ENCODE results near the gene UCHL1.
"Not testable (repeated sequence)": the region's sequence is repeated elsewhere in the genome, so short reads cannot be mapped to it uniquely, and the experiment has no call there.

Gene UCHL1

DNA sequence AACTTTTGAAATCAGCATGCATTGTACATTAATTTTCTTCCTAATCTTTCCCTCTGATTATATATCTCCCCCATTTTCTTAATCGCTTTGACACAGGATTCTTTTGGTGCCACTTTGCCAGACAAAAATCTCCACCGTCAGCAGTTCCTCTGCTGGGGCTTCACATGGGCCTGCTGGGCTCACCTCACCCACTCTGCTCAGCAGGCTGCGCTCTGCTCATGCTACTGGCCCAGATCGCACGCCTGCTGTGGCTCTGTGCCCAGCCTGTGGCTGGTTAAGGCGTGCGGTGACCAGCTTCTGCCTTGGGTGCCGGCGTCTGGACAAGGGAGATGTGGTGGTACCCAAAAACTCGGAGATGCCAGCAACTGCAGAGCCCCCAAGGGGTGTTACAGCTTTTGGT, 31.1 kb downstream of the UCHL1 start:
- no peak for DNase-seq

DNA sequence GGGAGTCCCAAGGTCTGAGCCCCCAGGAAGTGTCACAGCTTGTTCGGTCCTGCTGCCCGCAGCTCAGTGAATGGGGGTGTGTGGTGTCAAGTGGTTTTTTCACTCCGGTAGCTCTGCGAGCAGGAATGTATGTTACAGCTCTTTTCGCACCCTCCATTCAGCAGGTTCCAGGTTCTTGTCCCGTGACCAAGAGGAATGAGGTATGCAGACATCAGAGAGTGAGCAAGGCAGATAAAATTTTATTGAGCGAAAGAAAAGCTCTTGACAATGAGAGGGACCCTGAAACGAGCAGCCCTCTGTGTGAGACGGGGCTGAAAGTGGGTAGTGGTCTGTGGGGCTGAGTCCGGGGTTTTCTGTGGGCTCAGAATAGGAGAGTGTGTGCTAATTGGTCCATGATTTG, 31.5 kb downstream of the UCHL1 start:
- no peak for DNase-seq

DNA sequence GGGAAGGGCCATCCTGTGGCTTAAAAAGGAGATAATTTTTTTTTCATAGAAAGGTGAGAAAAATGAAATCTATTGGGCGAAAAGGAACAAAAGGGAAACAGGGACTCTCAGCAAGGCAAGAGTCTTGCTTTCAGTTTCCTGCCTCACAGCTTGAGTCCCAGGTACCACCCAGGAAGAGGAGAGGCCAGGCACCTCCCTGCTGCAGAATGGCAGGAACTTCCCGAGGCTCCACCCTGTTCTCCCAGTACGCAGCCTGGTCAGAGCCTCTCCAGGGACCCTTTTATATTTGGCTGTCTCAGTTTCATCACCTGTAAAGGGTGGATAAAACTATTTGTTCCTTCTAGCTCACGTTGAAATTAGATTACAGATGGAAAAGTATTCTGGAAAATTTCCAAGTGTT, 33.8 kb downstream of the UCHL1 start:
- DNase-seq, result no peak

DNA sequence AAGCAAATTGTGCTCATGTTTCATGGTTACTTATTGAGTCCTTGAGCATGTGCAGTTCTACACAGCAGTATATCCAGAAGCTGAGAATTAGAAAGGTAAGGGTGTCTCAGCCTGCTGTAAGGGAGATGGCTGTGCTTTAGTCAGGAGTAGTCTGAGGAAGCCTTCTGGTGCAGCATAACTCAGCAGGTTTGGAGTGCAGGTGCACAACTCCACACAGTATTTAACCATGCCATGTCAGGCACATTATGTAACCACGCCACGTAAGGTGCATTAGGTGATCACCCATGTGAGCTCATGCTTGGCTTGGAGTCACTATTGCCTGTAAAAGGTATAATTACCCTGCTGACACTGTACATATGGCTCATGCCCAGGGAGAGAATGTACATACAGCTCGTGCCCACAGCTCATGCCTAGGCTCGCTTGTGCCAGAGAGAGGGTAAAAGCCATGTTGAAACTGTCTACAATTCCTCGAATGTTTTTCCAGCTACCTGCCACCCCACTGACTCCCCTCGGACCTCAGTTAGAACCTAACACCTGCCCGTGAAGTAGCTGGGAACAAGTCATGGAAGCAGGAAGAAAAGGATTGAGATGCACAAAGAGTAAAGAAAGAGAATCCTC, 37.8 kb downstream of the UCHL1 start:
- DNase-seq, result no peak

DNA sequence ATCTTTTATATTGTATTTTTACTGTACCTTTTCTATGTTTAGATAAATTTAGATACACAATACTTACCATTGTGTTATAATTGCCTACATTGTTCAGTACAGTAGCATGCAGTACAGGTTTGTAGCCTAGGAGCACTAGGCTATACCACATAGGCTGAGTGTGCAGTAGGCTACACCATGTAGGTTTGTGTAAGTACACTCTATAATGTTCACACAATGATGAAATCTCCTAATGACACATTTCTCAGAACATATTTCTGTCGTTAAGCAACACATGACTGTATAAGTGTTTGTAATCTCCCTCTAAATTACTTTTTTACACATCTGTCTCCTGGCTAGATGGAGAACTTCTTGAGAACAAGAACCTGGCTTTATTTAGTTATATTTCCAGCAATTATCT, 40.3 kb downstream of the UCHL1 start:
- no peak for DNase-seq

DNA sequence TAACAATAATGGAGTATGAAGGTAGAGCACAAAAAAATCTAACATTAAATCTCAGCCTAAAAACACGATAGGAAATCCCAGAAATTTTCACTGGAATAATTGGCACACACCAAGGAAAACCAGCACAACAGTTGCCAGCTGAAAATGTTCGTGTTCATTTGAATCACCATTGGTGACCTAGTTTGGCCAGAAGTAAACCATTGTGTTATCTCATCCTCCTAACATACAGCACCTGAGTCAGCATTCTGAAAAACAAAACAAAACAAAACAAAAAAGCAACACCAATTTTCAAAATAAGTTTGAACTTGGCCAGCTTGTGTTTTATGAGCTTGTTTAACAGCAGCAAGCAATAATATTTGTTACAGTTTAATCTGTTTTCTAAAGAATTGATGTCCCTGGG, 41.1 kb downstream of the UCHL1 start:
- DNase-seq, result no peak

DNA sequence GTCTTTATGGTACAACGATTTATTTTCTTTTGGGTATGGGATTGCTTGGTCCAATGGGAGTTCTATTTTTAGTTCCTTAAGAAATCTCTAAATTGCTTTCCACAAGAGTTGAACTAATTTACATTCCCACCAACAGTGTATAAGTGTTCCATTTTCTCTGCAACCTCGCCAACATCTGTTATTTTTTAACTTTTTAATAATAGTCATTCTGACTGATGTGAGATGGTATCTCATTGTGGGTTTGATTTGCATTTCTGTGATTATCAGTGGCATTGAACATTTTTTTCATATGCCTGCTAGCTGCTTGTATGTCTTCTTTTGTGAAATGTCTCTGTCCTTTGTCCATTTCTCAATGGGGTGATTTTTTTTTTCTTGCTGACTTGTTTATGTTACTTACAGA, 42.8 kb downstream of the UCHL1 start:
- no peak for DNase-seq

DNA sequence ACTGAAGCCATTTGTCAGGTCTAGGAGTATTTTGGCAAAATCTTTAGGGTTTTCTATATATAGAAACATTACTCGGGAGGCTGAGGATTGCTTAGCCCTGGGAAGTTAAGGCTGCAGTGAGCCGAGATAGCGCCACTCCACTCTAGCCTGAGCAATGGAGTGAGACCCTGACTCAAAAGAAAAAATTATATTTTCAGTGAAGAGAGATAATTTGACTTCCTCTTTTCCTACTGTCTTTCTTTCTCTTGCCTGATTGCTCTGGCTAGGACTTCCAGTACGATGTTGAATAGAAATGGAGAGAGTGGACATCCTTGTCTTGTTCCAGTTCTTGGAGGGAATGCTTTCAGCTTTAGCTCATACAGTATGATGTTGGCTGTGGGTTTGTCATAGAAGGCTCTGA, 44.4 kb downstream of the UCHL1 start:
- DNase-seq, result no peak

DNA sequence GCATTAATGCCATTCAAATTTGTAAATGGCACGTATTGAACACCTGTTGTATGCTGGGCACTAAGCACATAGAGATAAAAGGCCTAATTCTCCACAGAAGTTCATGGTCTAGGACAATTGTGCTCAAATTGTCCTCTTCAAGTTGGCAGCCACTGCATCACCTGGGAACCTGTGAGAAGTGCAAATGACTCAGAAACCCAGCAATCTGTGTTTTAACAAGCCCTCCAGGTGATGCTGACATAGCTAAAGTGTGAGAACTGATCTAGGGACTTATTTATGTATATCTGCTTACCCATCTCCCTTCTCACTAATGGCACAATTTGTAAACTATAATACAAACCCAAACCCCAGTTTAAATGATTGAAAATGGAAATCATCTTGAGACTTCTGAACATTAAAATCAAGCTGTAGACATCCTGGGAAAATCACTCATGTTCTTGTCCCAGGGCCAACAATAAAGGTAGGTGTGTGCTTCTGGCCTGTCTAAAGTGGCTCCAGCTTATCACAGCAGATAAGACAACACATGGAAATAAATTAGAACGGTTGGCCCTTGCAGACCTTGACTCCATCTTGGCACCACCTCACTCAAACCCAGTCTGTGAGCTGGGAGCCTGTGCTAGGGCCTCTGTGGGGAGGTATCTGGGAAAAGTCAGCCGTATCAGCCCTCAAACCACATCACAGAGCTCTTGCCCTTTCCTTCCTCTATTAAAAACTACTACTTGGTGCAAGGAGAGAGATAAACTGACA, 46.8 kb downstream of the UCHL1 start:
- DNase-seq, result no peak

DNA sequence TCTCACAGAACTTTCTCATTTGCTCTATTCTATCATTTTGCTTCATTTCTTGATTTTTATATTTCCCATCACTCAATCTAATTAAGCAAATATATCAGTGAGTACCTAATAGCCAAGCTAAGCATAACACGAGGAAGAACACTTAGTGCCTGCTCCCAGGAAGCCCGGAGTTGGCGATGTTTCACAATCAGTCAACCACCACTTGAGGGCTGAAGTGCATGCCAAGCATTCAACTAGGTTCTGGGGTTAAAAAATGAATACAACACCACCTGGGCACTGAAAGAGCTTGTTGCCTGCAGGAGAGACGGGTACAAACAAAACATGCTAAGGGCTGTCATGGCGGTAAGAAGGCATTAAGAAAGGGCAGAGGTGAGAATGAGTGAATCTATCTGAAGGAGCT, 47.5 kb downstream of the UCHL1 start:
- DNase-seq, result no peak

DNA sequence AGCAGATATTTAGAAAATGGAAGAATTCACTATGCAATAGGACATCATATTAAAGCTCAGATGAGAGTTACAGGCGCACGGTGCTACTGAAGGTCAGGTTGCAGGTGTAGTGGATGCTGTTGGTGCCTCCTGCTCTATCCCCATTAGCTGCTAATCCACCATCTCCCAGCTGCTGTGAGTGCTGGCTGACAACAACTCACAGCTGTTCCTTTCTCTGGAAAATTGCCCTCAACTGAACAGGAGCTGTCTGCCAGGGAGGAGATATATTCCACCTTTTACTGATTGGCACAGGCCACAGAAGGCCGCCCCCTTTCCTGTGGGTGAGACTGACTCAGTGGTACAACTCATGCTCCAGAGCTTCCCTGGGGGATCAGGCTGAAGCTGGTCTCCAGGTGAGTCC, 48.7 kb downstream of the UCHL1 start:
- no peak for DNase-seq

DNA sequence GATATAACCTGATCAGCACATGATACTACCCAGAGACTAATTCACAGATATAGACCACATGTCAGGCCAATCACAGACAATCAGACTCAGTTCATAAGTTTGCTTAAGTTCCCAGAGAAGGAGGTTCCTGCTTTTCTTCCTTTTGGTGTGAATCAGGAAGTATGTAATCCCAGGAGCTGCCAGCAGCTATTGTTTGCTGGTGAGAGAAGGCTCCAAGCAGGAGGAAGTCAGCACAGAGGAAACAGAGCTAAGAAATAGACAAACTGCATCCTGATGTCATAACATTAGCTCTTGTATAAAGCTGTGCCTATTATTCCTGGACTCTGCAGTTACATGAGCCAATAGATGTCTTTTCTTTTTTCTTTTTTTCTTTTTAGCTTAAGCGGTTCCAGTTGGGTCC, 50.9 kb downstream of the UCHL1 start:
- no peak for DNase-seq

DNA sequence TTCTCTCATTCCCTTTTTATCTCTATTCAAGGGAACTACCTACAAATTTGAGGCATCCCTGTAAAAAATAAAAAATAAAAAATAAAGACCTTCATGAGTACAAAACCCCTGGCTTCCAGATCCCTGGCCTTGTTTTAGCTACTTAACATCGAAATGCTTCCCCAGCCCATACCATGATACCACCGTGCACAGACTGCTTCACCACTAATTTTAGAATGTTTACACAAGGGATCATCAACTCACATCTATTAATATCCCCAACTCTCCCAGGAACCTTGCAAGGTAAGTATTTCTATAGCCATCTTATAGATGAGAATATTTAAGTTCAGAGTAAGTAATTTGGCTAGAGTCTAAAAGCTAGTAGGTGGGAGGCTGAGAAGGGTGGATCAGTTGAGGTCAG, 51.7 kb downstream of the UCHL1 start:
- no peak for DNase-seq

DNA sequence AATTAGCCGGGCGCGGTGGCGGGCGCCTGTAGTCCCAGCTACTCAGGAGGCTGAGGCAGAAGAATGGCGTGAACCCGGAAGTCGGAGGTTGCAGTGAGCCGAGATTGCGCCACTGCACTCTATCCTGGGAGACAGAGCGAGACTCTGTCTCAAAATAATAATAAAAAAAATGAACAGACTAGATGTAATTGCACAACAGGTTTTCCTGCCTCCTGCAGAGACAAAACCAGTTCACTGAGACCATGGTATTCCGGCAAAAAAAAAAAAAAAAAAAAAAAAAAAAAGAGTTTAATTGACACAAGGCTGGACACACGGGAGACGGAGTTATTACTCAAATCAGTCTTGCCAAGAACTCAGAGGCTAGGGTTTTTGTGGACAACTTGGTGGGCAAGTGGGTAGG, 58.7 kb downstream of the UCHL1 start:
- DNase-seq, result not testable (repeated sequence)

DNA sequence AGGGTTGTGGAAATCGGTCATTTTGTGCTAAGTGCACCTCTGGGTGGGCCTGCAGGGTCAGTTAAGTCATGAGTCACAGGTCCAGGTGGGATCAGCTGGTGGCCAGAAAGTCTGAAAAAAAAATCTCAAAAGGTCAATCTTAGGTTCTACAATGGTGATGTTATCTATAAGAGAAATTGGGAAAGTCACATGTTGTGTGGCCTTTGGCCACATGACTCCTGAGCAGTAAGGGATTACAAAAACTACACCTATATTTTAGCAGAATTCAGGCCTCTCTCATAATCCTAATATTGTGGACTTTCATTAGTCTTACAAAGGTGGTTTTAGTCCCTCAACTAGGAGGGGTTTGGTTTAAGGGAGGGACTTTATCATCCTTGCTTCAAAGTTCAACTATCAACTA, 59.1 kb downstream of the UCHL1 start:
- no peak for DNase-seq
